RPMI8226 (cell line): Measurements from ENCODE around the gene GPER1.
"Not testable (repeated sequence)": the region's sequence is repeated elsewhere in the genome, so short reads cannot be mapped to it uniquely, and the experiment has no call there.

ENCODE experiments used
- DNase-seq: peaks from one replicate; pipeline ENCODE4 v3.0.0-alpha.2; 2015

The GPER1 gene

DNA sequence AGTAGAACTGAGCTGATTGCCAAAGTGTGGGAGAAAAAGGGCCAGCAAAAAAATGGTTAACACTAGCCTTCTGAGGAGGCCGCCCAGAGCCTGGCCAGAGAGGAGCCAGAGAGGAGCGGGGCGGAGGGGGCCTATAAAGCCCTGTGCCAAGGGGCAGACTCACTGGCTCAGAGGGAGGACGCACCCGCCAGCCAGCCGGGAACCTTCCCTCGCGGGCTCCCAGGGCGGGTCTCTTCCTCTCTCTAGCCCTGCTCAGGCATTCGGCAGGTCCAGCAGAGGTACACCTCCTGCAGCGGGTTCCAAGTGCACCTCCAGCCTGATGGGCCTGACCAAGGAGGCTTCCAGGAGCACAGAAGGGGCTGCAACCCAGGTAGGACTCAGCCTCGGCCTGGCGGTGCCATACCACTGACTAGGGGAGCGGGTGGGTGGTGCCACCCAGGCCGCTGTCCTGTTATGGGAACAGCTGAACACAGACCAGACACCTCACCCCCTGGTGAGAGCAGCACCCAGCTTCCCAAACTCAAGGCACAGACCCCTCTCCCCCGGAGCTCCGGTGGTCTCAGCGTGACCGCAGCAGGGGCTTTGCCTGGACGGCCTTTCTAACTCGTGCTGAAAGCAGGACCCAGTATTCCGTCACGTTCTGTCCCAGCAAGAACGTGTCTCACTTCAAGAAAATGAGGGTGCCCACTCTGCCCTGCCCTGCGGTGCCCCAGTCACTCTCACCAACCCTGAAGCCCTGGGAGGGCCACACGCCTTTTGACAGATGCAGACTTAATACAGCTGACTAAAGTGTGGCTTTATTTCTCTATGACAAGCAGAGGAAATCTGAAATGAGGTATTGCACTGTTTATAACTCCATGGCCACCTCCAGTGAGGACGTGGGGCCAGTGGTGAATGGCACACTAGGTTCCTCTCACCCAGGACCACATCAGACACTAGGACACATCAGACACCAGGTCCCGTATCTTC, at the start of gene GPER1:
Gene GPER1, plus strand, starts transcription at position 162 of the 969 bp plus-strand sequence. CDS start 3,616 bp downstream, outside the sequence.
- peak; percentile 8 for DNase-seq

DNA sequence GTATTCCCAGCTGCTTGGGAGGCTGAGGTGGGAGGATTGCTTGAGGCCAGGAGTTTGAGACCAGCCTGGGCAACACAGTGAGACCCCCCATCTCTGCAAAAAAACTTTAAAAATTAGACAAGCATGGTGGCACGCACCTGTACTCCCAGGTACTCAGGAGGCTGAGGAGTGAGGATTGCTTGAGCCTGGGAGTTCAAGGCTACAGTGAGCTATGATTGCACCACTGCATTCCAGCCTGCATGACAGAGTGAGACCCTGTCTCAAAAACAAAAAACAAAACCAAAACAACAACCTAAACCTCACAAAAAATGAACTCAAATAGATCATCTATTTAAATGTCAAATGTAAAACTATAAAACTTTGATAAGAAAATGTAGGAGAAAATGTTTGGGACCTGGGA, 47.7 kb upstream of the GPER1 start:
- not testable (repeated sequence) for DNase-seq

DNA sequence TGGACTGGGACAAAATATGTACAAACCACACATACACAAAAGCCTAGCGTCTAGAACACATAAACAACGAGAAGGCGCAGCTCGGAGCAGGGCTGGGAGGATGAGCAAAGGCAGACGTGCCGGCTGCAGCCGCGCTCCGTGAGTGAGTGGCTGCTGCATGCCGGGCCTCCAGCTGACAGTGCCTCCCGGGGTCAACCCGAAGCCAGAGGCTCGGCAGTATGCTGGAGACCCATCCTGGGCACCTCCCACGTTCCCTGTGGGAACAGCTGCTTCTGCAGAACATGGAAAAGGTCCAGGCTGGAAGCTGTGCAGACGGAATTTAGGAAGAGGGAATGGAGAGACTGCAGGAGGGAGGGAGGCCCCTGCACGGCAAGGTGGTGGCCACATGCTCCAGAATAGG, 47.1 kb upstream of the GPER1 start:
- DNase-seq: no peak

DNA sequence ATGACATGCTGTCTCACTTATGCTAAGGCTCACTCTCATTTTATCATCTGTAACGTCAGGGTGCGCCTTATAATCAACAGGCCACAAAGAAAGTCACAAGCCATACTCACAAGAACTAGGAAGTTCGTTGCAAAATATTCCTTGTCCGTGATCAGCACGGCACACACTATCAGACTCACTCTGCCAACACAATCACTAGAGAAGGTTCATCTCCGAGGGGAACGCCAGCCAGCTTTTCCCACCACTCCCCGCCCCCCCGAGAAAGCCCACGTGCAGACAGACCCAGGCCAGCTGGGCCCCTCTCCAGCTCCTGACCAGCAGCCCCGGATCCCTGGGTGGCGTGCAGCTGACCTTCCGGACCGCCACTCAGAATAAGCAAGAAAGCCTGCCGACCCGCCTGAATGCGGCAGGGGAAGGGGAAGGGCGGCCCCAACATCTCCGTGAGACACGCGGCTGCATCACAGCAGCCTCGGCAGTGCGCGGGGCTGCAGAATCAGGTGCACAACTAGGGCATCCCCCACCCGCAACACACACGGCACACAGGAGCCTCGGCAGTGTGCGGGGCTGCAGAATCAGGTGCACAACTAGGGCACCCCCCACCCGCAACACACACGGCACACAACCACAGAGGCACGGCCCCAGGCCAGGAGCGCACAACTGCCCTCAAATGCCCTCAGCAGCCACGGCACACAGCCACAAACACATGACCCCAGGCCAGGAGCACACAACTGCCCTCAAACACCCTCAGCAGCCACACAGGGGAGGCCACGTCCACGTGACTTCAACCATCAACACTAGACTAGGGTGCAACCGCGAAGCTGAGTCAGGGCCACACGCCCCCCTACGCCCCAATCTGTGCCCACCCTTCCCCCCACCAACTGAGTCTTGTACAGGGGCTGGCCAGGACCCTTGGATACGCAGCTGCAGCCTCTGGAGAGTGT, 46.1 kb upstream of the GPER1 start:
- no peak for DNase-seq

DNA sequence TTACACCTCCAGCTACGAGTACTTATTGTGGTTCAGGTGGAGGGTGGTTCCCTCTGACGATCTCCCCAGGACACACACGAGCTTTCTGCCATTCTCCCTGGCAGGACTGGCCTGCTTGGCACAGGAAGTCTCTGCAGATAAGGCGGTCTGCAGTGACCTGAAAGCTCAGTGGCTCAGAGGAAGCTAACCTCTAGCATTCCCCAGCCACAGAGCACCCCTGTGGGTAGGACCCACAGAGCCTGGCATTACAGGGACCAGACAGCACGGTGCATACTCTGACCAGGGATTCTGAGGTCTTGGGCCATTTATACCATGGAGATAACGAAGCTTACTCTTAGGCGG, 45.5 kb upstream of the GPER1 start:
- DNase-seq: no peak

DNA sequence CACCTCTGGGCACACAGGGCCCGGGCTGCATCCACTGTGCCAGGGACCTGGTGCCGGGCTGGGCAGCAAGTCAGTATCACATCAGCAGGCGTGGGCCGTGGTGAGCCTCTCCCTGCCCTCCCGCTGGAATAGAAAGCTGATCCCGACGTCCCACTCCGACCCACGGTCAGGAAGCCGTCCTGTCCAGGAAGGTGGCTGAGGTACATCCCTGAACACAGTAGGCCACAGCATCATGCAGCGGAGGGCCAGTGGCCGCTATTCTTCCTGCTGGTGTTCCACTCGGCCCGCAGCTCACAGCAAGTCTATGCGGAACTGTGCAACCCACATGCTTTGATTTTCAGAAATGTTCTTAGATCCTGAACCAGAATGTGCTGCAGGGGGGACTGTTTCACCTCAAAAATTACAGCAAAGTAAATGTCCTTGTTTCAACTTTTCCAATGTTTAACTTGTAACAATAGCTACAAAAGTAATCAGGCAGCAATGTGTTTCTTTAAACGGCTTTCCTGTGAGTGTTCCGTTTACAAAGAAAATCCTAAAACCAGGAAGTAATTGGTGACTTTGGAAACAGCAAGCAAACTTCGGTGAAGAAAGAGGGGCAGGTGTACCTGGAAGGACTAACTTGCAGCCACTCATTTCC, 44.2 kb upstream of the GPER1 start:
- DNase-seq: no peak

DNA sequence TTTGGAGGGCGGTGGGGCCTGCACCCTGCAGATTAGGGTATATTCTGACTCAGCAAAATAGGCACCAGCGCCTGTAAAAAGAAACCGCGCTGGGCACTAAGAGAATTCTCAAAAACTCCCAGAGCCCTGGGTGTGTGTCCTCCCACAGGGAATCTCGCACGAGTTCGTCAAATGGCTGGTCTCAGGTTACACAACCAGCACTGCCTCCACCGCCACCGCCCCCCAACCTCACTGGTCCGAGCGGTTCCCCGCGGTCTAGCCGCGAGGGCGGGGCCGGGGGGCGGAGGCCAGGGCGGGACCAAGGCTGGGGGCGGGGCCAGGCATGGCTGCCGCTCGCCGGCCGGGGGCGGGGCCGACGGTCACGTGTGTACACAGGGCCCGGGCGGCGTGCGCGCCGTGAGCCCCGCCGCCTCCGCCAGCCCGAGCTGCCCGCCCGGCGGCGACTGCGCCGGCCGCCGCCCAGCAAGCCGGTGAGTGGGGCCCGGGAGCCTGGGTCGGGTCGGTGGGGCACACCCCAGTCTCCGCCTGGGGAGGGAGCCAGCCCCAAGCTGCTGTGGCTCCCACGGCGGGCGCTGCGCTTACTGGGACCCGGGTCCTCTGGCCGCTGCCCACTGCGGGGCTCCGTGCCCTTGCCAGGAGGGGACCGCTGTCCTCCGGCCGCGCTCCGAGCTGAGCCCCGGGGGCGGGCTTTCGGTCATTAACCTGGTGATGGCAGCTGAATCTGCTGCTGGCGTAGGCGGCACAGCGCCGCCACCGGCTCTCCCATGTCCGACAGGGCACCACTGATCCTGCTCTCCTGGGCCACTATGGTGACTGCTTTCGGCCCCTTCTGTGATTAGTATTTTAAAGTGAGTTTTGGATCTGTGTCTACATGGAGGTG, 43.5 kb upstream of the GPER1 start, which contains the start of gene GPR146:
Gene GPR146, plus strand, starts transcription at position 358 of the 880 bp plus-strand sequence. CDS start 12,970 bp downstream, outside the sequence.
- DNase-seq: peak; percentile 96

DNA sequence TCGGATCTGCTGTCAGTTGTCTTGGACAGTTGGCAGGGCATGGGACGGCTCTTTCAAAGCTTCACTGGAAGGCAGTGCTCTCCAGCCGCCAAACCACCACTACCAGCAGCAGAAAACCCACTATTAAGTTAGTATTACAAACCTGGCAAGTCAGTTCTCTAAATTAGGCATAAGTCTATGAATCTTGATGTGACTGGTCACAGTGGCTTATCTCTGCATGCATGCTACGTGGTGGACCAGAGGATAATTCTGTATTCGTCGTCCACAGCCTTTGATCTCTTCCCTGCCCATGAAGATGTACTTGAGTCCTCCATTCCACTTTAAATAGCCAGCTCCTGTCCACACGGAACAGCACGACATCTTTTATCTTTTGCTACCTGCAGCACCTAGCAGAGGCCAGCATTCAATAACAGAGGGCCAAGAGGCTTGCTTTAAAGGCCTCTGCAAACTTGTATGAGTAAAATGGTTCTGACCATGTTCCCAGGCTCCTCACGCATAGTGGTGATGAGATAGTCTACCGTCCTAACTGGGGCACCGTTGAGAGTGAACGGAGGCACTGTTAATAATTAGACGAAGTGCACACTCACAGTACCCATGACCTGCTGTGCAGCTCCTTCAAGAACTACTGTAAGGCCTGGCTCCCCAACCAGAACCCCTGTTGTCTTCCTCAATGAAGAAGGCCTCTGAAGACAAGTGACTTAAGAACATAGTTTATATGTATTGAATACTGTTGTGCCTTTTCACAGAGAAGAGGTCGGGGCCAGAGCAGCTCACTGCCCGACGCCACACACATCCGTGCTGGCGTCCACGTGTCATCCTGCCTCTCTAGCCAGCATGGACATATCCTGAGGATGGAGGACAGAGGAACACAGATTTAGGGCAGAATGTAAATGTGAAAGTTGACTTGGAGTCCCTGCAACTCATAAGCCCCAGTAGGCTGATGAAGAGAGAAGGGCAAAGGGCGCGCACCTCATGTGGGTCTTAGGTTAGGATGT, 42.5 kb upstream of the GPER1 start:
- DNase-seq: no peak

DNA sequence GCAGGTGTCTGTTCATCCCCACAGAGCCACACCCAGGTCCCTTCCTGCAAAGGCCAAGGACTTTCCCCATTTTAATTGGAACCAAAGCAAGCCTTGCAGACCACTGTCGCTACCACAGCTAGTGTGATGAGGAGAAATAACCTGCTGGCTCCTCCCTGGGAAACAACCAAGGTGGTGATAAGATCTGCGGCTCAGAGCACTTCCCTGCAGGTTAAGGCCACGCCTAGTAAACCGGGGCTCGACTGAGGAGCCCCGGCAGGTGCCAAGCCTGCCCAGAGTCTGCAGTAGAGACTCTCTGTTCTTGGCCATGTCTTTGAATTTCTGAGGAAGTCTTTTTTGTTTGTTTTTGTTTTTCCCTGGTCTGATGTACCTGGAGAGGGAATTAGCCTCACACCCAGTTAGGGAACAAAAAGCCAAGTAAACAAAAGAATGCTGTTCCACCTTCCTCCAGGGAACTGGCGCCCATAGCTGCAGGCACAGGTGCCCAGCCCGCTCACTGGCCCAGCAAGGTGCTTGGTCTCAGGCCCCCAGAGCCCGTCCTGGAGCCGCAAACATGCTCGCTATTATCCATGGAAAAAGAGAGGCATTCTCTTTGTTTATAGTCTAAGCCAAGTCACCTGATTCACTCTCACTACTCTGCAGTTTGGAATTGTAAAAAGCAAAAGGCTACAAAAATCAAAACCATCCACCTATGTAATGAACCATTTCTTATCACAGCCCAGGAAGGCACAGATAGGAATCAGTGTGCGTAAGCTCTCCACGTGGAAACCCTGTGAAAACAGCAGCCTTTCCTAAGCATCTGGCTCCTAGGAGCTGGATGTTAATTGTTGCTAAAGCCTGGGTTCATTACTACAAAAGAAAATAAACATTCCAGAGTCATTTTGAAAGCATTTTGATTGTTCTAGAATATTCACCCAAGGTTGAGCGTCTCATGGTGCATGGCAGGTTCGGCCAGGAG, 40.9 kb upstream of the GPER1 start:
- DNase-seq: no peak

DNA sequence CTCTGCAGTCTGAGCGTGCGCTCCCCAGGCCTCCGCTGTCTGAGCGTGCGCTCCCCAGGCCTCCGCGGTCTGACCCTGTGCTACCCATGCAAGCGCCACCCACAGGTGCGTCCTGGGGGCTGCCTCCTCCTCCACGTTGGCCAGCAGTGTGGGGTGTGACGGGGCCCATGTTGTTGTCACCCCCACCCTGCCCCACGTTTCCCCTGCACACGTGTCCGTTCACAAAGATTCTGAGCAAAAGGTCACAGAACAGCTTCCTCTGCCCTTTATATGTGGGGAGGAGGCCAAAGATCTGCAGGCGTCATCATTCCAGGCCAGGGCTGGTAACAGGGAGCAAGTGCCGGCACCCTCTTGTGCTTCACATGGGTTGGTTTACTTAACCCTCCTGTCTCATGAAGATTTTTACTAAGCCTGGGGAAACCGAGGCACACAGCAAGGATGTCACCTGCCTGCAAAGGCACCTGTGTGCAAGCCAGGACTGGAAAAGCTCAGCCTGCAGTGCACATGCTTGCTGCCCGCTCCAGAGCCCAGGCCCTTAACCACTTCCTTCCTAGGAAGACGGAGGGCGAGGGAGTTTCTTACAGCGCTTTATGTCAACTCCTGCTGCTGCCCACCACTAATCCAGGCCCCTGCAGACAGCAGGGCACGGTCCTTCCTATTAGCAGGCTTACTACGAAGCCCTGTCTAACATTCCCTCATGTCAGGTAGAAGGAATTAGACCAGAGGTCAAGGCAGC, 38.7 kb upstream of the GPER1 start:
- no peak for DNase-seq

DNA sequence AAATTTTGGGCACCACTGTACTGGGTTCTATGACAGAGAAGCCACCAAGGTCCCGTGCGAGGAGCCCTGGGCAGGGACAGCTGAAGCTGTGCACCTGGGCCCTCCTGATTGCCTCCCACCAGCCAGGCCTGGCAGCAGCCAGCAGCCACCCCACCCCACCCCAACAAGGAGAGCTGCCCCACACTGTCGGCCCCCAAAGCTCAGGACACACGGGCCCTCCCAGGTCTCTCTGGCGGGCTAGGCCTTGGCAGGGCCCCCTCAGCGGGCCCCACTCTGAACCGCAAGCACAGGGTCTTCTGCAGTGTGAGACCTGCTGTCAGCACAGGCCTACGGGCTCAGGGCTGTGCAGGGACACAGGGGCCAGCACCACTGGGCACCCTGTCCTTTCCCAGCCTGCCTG, 38.1 kb upstream of the GPER1 start:
- no peak for DNase-seq

DNA sequence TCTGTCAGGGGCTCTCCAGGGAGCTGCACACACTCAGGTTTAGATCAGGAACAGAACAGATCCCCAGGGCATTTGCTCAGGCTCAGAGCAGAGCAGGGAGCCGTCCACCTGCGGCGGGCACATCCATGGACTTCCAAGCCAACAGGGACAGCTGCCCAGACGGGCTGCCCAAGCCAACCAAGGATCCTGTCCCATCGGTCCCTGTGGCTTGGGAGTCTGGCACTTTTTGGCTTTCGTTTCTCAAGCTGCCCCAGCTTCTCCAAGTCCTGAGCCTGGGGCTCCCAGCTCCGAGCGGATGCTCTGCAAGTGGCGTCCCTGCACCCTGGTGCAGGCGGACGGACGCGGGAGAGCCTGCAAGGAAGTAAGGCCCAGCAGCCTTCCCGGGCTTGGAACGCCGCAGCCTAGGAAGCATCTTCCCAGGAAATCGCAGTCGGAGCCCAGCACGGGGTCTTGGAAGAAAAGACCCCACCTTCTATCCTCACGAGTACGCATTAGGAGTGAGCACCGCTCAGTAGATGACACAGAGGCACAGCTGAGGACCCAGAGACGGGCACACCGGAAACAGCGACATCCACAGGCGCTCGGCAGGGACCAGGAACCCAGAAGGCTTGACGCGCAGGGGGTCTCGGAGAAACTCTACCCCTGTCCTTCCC, 37.5 kb upstream of the GPER1 start:
- no peak for DNase-seq

DNA sequence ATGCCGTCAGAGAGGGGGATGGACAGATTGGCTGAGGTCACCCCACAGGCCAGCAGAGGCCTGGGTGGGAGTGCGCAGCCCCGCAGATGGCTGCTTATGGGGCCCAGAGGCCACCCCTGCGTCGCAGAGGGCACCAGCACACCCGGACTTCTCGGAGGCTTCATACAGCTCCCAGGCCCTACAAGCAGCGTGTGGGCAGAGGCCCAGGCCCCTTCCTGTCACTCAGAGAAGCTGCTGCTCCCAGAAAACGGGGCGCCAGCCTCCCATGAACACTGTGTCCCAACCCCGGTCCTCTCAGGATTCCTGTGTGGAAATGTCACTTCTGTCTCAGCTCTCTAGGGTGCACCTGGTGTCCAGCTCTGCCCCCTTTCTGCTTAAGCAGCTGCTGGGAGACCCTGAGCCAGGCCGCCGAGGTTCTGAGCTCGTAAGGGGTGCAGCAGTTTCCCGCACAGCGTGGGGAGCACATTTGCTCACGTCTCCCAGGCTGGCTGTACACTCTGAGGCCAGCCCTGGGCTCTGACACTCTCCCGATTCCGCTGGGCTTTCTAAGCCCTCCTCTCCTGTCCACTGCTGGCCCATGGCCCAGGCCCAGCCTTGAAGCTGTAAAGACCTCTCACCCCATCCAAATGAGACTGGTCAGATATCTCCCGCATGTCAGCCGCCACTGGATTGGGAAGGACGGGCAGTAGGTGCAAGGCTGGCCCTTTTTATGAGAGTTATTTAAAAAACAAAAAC, 36.8 kb upstream of the GPER1 start:
- no peak for DNase-seq

DNA sequence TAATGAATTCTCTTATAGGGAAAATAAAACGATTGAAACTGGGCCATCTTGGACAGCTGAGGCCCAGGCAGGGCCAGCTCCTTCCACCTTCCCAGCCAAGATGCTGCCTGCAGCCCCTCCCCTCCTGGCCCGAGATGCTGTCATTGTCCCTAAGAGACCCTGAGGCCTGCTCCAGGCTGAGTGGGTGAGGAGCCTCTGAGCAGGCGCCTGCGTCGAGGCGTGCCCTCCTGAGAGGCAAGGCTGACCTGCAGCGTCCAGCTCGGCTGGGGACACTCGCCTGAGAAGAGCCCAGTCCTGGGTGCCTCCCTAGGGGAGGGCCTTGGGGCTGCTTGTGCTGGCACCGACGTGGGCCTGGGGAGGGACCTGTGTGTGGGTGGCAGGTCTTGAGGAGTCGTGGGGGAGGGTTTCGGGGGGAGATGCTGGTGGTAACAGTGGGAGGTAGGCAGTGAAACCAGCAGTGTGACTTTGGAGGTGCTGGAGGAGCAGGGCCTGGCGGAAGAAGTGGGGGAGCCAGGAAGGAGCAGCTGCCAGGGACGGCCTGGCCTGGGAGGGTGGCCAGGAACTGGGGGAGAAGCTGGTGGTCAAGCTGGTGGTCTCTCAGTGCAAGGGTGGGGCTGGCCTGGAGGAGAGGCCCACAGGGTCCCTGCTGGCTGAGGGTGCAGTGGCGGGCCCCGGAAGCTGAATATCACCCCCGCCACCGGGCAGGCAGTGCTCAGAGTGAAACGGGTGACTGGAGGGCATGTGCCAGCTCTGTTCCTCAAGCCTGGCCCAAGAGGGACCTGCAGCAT, 35.7 kb upstream of the GPER1 start:
- DNase-seq: no peak

DNA sequence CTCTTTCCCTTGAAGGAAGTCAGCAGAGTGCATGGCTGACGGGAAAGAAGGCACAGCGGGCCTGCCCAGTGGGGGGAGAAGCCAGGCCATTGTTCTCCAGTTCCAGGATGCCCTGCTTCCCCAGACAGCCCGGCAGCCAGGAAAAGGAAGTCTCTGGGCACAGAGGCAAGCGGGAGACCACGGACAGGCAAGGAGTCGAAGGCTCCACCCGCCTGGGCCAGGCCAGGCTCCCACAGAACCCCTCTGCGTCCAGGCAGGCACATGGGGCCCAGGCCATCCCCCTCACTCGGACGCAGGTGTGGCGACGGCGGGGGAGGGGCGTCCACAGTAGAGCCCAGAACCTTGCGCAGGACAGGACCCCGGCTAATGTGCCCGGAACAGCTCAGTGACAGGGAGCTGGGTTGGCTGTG, 34.9 kb upstream of the GPER1 start:
- no peak for DNase-seq

DNA sequence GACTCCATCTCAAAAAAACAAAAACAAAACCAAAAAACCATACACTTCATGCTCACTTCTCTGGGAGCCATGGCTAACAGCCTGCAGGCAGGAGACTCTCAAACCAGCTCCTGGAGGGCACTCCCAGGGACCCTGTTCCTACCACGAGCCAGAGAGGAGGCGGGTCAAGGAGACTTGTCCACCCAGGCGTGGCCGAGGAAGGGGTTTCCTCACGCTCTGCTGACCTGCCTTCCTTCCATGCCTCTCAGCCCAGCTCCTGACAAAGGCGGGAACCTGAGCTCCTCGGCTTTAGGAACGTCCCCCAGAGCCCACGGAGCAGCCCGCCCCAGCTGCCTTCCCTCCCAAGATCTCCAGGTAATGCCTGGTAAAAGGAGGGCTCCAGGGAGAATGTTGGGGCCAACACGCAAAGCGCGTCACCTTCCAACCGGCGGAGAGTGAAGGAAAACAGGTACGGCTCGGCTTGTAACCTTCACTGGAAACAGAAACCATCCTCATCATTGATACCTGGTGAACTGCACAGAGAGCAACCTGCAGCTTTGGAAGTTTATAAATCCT, 34.0 kb upstream of the GPER1 start:
- no peak for DNase-seq
